CD4-positive, alpha-beta T cell (primary cell): ENCODE results near the gene TIMM9. TPM values are rescaled to one million over a fixed set of nuclear protein-coding genes. Genes with fewer than 3 reads are reported as not detected.

Experiments
- ATAC-seq: fragments of 200-7000 bp; cut with Tn5 transposase; one replicate; pipeline ENCODE4 v1.10.0; 2022; ENCODE audit warnings: mild to moderate bottlenecking; ENCODE audit not compliant: poor library complexity
- CTCF ChIA-PET: fragments of 350-600 bp; sonication (Branson Sonifier 250); formaldehyde crosslinking; loops from one replicate; lab custom pipeline; 2021; ENCODE audit warnings: antibody characterized with exemption, inconsistent platforms; lab: Charles Lee
- POLR2A ChIA-PET: fragments of 350-600 bp; sonication (Branson Sonifier 250); formaldehyde crosslinking; loops from one replicate; lab custom pipeline; 2021; ENCODE audit warnings: antibody characterized with exemption, inconsistent platforms; lab: Charles Lee
- DNase-seq, 14 experiments: peaks; one replicate each; pipeline ENCODE4 v3.0.0-alpha.2; 2013 to 2020; ENCODE audit warnings: mixed read lengths in 2 of 14
- H3K27ac ChIP-seq, 2 donors: one replicate each; pipeline versions ENCODE4 v1.5.1 to v1.7.0; 2013; ENCODE audit warnings: low read length in 2 of 2, low read depth in 1 of 2, mild to moderate bottlenecking in 1 of 2
- H3K27me3 ChIP-seq, 2 experiments: 1 replicate in 1 of 2; 2 replicates in 1 of 2; pipeline versions ENCODE4 v1.6.1 to v1.7.0; 2013; ENCODE audit warnings: low read length in 2 of 2, control low read depth in 1 of 2, mild to moderate bottlenecking in 1 of 2, moderate library complexity in 1 of 2; ENCODE audit not compliant: insufficient read depth in 2 of 2, control insufficient read depth in 1 of 2
- H3K36me3 ChIP-seq: one replicate; pipeline ENCODE4 v1.6.1; 2013; ENCODE audit warnings: low read length, control low read depth; ENCODE audit not compliant: insufficient read depth
- H3K4me1 ChIP-seq: one replicate; pipeline ENCODE4 v1.6.1; 2013; ENCODE audit warnings: low read length, control low read depth; ENCODE audit not compliant: insufficient read depth
- H3K4me3 ChIP-seq: one replicate; pipeline ENCODE4 v1.5.1; 2013; ENCODE audit warnings: mild to moderate bottlenecking, low read length, moderate library complexity
- H3K9me3 ChIP-seq, 2 experiments: 1 replicate in 1 of 2; 2 replicates in 1 of 2; pipeline versions ENCODE4 v1.6.1 to v1.7.0; 2013; ENCODE audit warnings: low read length in 2 of 2, mild to moderate bottlenecking in 2 of 2, control low read depth in 1 of 2, moderate library complexity in 1 of 2; ENCODE audit not compliant: control insufficient read depth in 1 of 2, insufficient read depth in 1 of 2
- H3K27ac Mint-ChIP-seq: one replicate; pipeline ENCODE4 v1.8.0; 2020; ENCODE audit warnings: mixed read lengths
- H3K27me3 Mint-ChIP-seq: one replicate; pipeline ENCODE4 v1.8.0; 2021; ENCODE audit warnings: mixed read lengths
- H3K36me3 Mint-ChIP-seq: one replicate; pipeline ENCODE4 v1.8.0; 2021; ENCODE audit warnings: low read depth, mixed read lengths
- H3K4me1 Mint-ChIP-seq: one replicate; pipeline ENCODE4 v1.8.0; 2021; ENCODE audit warnings: low read depth, mixed read lengths
- H3K4me3 Mint-ChIP-seq: one replicate; pipeline ENCODE4 v1.8.0; 2020; ENCODE audit warnings: mild to moderate bottlenecking, mixed read lengths
- H3K9me3 Mint-ChIP-seq: one replicate; pipeline ENCODE4 v1.8.0; 2020; ENCODE audit warnings: mixed read lengths
- intact Hi-C, 2 experiments: fragments of 100-400 bp; cut with DNase I in 1 of 2; cut with micrococcal nuclease in 1 of 2; formaldehyde crosslinking; loops; one replicate each; pipeline versions ENCODE4 v1.15.1 to v1.9.0; 2023 to 2025; cut with DNase I, micrococcal nuclease
- total RNA-seq, 174 experiments: library from RNA in 2 of 174; stranded (reverse) in 2 of 174; gene quantifications; one replicate each; pipeline ENCODE4 v1.2.3 and lab custom pipeline; 2021 to 2026
- TF ChIP-seq, protein P1 (sequence below): fragments of 200-600 bp; IDR thresholded peaks from one replicate; pipeline ENCODE4 v1.8.0; 2022; ENCODE audit warnings: antibody characterized with exemption, mild to moderate bottlenecking

TIMM9 gene
- total RNA-seq, 2 experiments from 2014 or later = 33.1 to 34.9 TPM

DNA sequence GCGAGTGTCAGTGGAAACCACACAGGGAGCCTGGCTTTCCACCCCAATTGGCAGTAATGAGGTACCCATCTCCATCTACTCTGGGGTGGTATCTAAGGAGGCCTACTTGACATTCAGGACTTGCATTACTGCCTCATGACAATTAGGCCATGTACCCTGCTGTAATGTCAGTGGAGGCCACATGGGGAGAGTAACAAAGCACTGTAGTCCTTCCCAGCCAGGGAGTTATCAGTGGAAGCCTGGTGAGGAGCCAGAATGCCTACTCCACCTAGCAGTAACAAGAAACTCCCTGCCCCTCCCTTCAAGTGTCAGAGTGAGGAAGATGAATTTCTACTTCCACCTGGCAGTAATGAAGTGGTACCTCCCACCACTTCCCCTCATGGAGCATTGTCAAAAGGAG is 12.5 kb downstream of the TIMM9 start:
- Mint-ChIP-seq H3K27ac (no peak overlapping the region), H3K4me3 (no peak overlapping the region), H3K27me3 (no peaks in the 10 kb centered on the region), H3K4me1 (peaks cover 32% of the 10 kb centered on the region), H3K9me3 (no peaks in the 10 kb centered on the region), H3K36me3 (peaks cover 76% of the 10 kb centered on the region)
- no peak overlapping the region for H3K27ac ChIP-seq
- POLR2A ChIA-PET = no interaction called here
- no peak overlapping the region for H3K4me3 ChIP-seq
- H3K9me3 ChIP-seq = no peaks in the 10 kb centered on the region
- TF ChIP-seq, protein P1, sequence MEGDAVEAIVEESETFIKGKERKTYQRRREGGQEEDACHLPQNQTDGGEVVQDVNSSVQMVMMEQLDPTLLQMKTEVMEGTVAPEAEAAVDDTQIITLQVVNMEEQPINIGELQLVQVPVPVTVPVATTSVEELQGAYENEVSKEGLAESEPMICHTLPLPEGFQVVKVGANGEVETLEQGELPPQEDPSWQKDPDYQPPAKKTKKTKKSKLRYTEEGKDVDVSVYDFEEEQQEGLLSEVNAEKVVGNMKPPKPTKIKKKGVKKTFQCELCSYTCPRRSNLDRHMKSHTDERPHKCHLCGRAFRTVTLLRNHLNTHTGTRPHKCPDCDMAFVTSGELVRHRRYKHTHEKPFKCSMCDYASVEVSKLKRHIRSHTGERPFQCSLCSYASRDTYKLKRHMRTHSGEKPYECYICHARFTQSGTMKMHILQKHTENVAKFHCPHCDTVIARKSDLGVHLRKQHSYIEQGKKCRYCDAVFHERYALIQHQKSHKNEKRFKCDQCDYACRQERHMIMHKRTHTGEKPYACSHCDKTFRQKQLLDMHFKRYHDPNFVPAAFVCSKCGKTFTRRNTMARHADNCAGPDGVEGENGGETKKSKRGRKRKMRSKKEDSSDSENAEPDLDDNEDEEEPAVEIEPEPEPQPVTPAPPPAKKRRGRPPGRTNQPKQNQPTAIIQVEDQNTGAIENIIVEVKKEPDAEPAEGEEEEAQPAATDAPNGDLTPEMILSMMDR = no peak
- intact Hi-C loops = no loop called here
- peaks cover 4% of the 10 kb centered on the region for H3K4me1 ChIP-seq
- H3K36me3 ChIP-seq = peaks cover 44% of the 10 kb centered on the region
- H3K27me3 ChIP-seq = no peaks in the 10 kb centered on the region
- ATAC-seq (no peak), DNase-seq (no peak)
- CTCF ChIA-PET = no interaction called here

DNA sequence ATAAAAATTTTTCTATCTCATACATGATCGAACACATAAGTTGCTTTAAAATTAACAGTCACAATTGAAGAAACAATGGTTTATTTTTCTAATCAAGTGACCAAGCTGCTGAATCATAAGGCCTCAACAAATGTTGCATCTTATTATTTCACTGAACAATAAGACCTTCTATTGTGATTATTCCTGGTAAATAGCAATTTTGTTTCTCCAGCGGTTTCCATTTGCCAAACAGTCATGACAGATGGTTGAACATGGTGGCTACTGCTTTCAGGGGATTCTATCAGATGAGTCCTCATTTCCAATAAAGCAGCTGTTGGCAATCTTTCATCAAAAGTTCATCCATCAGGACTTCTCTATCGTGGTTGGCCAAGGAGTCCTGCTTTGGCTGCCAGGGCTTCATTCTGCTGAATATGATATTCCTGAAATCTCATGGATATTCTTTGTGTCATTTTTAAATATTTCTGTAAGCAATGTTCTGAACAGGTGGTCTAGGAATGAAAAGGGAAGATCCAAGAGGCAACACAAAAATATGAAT is 18.6 kb downstream of the TIMM9 start:
- no peaks in the 10 kb centered on the region for H3K27me3 ChIP-seq
- peaks cover 38% of the 10 kb centered on the region for H3K36me3 ChIP-seq
- Mint-ChIP-seq H3K4me3 (no peak overlapping the region), H3K4me1 (peaks cover 3% of the 10 kb centered on the region), H3K27ac (no peak overlapping the region), H3K9me3 (no peaks in the 10 kb centered on the region), H3K36me3 (peaks cover 45% of the 10 kb centered on the region), H3K27me3 (no peaks in the 10 kb centered on the region)
- H3K27ac ChIP-seq = no peak overlapping the region
- TF ChIP-seq, protein P1 = no peak
- intact Hi-C loops = no loop called here
- no peaks in the 10 kb centered on the region for H3K4me1 ChIP-seq
- ATAC-seq = no peak
- no peaks in the 10 kb centered on the region for H3K9me3 ChIP-seq
- DNase-seq = no peak
- POLR2A ChIA-PET = no interaction called here
- CTCF ChIA-PET = no interaction called here
- H3K4me3 ChIP-seq = no peak overlapping the region

DNA sequence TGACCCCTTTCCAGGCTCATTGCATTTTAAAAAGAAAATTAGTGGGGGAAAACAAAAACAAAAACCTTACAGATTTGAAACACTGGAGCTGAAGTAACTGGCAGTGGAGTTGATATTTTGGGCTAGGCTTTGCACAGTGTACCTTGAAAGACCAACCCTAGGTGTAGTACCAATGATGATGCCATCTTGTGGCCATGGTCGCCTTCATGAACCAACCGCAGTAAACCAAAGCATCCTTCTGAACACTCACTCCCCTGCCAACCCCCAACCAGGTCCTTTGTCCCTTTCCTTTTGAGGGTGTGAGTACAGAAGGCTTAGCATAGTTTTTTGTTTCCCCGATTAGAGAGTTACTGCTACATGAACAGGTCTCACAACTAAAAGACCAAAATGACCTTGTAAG is 25.7 kb downstream of the TIMM9 start:
- ChIA-PET POLR2A (interaction anchor here (0.6 kb wide), 1 partner anchor 120 kb away, joined by 5 read pairs; no protein-coding TSS in a partner anchor), CTCF (interaction anchor here (1.4 kb wide), 1 partner anchor 293 kb away, joined by 3 read pairs; no protein-coding TSS in a partner anchor)
- Mint-ChIP-seq H3K4me3 (no peak overlapping the region), H3K36me3 (peaks cover 5% of the 10 kb centered on the region), H3K27ac (no peak overlapping the region), H3K27me3 (no peaks in the 10 kb centered on the region), H3K9me3 (no peaks in the 10 kb centered on the region), H3K4me1 (peaks cover 1% of the 10 kb centered on the region)
- Histone ChIP-seq H3K27ac (no peak overlapping the region), H3K27me3 (no peaks in the 10 kb centered on the region), H3K4me1 (peaks cover 1% of the 10 kb centered on the region), H3K4me3 (no peak overlapping the region), H3K36me3 (no peaks in the 10 kb centered on the region), H3K9me3 (no peaks in the 10 kb centered on the region)
- ATAC-seq (no peak), DNase-seq (peak in 3 of 14 experiments; percentile 15 to 27 (median 22))
- TF ChIP-seq, protein P1 = no peak
- intact Hi-C loops = loop anchor here in 1 of 2 experiments (2.0 kb wide), 1 partner anchor 293 kb away; no protein-coding TSS in a partner anchor
